ENCODE results near the gene DYNC2I2. TPM values are rescaled to one million over a fixed set of nuclear protein-coding genes. Genes with fewer than 3 reads are reported as not detected.
"Not testable (repeated sequence)": the region's sequence is repeated elsewhere in the genome, so short reads cannot be mapped to it uniquely, and the experiment has no call there.

DYNC2I2 gene
- total RNA-seq, 1 donor from 2014 or later = 24.0 TPM

- Mint-ChIP-seq H3K9me3 (ENCODE audit: low read depth) (no peaks in the 10 kb centered on the region), H3K4me1 (ENCODE audit: low read depth) (peaks cover 18% of the 10 kb centered on the region), H3K36me3 (ENCODE audit: low read depth) (peaks cover 21% of the 10 kb centered on the region), H3K4me3 (ENCODE audit: unreplicated experiment) (no peak overlapping the region), H3K27ac (ENCODE audit: unreplicated experiment) (peak overlapping the region; percentile 91), H3K27me3 (ENCODE audit: low read depth) (no peaks in the 10 kb centered on the region)
- peak; percentile 21 for DNase-seq (ENCODE audit: low spot score)
- TF ChIP-seq CTCF (IDR thresholded peaks at IDR 0.05) = no peak
These were observed 40.5 kb upstream of the DYNC2I2 start for GRCh38 chr9:128696923-128697707.

GRCh38 chr9:128694344-128694743 lies 37.7 kb upstream of the DYNC2I2 start:
- peaks cover 31% of the 10 kb centered on the region for H3K4me1 Mint-ChIP-seq (ENCODE audit: low read depth)
- no peak overlapping the region for H3K27ac Mint-ChIP-seq (ENCODE audit: unreplicated experiment)
- no peak overlapping the region for H3K4me3 Mint-ChIP-seq (ENCODE audit: unreplicated experiment)
- peaks cover 27% of the 10 kb centered on the region for H3K36me3 Mint-ChIP-seq (ENCODE audit: low read depth)
- DNase-seq (ENCODE audit: low spot score) = no peak
- TF ChIP-seq CTCF (IDR thresholded peaks at IDR 0.05) = no peak
- no peaks in the 10 kb centered on the region for H3K27me3 Mint-ChIP-seq (ENCODE audit: low read depth)
- no peaks in the 10 kb centered on the region for H3K9me3 Mint-ChIP-seq (ENCODE audit: low read depth)

- H3K27me3 Mint-ChIP-seq (ENCODE audit: low read depth); DNase-seq (ENCODE audit: low spot score); H3K9me3 Mint-ChIP-seq (ENCODE audit: low read depth); H3K4me3 Mint-ChIP-seq (ENCODE audit: unreplicated experiment): not testable (repeated sequence)
- peak overlapping the region; percentile 72 for H3K27ac Mint-ChIP-seq (ENCODE audit: unreplicated experiment)
- peaks cover 31% of the 10 kb centered on the region for H3K4me1 Mint-ChIP-seq (ENCODE audit: low read depth)
- peaks cover 27% of the 10 kb centered on the region for H3K36me3 Mint-ChIP-seq (ENCODE audit: low read depth)
These were observed 37.1 kb upstream of the DYNC2I2 start for GRCh38 chr9:128693738-128694137.

GRCh38 chr9:128690684-128691034 lies 34.0 kb upstream of the DYNC2I2 start:
- Mint-ChIP-seq H3K9me3 (ENCODE audit: low read depth) (no peaks in the 10 kb centered on the region), H3K27ac (ENCODE audit: unreplicated experiment) (peak overlapping the region; percentile 93), H3K36me3 (ENCODE audit: low read depth) (peaks cover 21% of the 10 kb centered on the region), H3K4me3 (ENCODE audit: unreplicated experiment) (peak overlapping the region; percentile 95), H3K27me3 (ENCODE audit: low read depth) (no peaks in the 10 kb centered on the region), H3K4me1 (ENCODE audit: low read depth) (peaks cover 23% of the 10 kb centered on the region)
- DNase-seq (ENCODE audit: low spot score) = no peak
- no peak for TF ChIP-seq CTCF (IDR thresholded peaks at IDR 0.05)

GRCh38 chr9:128689820-128690683 lies 33.4 kb upstream of the DYNC2I2 start:
- Mint-ChIP-seq H3K27me3 (ENCODE audit: low read depth) (no peaks in the 10 kb centered on the region), H3K27ac (ENCODE audit: unreplicated experiment) (peak overlapping the region; percentile 93), H3K4me3 (ENCODE audit: unreplicated experiment) (peak overlapping the region; percentile 95), H3K36me3 (ENCODE audit: low read depth) (peaks cover 21% of the 10 kb centered on the region), H3K9me3 (ENCODE audit: low read depth) (no peaks in the 10 kb centered on the region), H3K4me1 (ENCODE audit: low read depth) (peaks cover 27% of the 10 kb centered on the region)
- no peak for TF ChIP-seq CTCF (IDR thresholded peaks at IDR 0.05)
- peak; percentile 34 for DNase-seq (ENCODE audit: low spot score)

All from chondrocyte (in vitro differentiated cells).